Heart left ventricle (tissue), 13 donors: ENCODE measurements around the gene TMEM9.

Experiments used
- CTCF ChIP-seq, 12 donors: fragments of 200-600 bp; sonication (generic) in 4 of 12; IDR thresholded peaks; one replicate each; pipeline versions ENCODE4 v1.5.0 to v1.8.0; 2018 to 2022; ENCODE audit warnings: antibody characterized with exemption in 12 of 12, mild to moderate bottlenecking in 5 of 12
- POLR2A ChIP-seq, 2 donors: fragments of 450-650 bp; IDR thresholded peaks; one replicate each; pipeline ENCODE4 v1.6.1; 2017; ENCODE audit warnings: antibody characterized with exemption in 2 of 2, mild to moderate bottlenecking in 2 of 2, moderate library complexity in 2 of 2
- donor health status: ischemic (EF 13 %, LVEDD 7.1; RV severe dilation, severe dysfunction).
- donor health status: DM: no; HTN: yes; CAD: no.
- donor health status: DM: no; HTN: no; CAD: no.
- donor health status: ischemic (EF 25% LVEDD 6.9; RV normal size, moderate dysfunction).
- donor health status: ischemic (EF 25% LVEDD 5.7; RV mildly dilated, moderate dysfunction).
- donor health status: ischemic (EF 35%, LVEDD 5.7; RV mildly dilated, moderate dysfunction).
- donor health status: nonischemic (EF 11% LVEDD 7.7; RV severe dilation, severe dysfunction).
- donor health status: DM: yes; HTN: yes; CAD: no.
- donor health status: PGD.
- donor health status: ischemic (EF 29% LVEDD 5.4; RV normal size, mild dysfunction).
- donor health status: nonischemic (EF 23%, LVEDD 6.1; RV moderate dilation, normal function).

- TF ChIP-seq CTCF (IDR thresholded peaks at IDR 0.05) (no peak), POLR2A (IDR thresholded peaks at IDR 0.05) (no peak)
Measured at GRCh38 chr1:201181323-201181722, 27.0 kb upstream of the TMEM9 start.
